Sigmoid colon (tissue), 7 donors: ENCODE results near the gene GAB2. TPM values are rescaled to one million over a fixed set of nuclear protein-coding genes. Genes with fewer than 3 reads are reported as not detected.

ENCODE experiments used
- DNase-seq: peaks from one replicate; pipeline ENCODE4 v3.0.0-alpha.2; 2019
- H3K27ac ChIP-seq, 4 donors: fragments of 200-600 bp; sonication (generic); one replicate each; pipeline ENCODE4 v1.5.1; 2016 to 2019; ENCODE audit warnings: mild to moderate bottlenecking in 1 of 4
- H3K27me3 ChIP-seq, 3 donors: fragments of 200-600 bp; sonication (generic); one replicate each; pipeline ENCODE4 v1.5.1; 2019; ENCODE audit warnings: mild to moderate bottlenecking in 1 of 3
- H3K36me3 ChIP-seq, 4 donors: fragments of 200-600 bp; sonication (generic); one replicate each; pipeline ENCODE4 v1.5.1; 2016 to 2019
- H3K4me1 ChIP-seq, 4 donors: fragments of 200-600 bp; sonication (generic); one replicate each; pipeline ENCODE4 v1.5.1; 2017 to 2019
- H3K4me3 ChIP-seq, 4 donors: fragments of 200-600 bp; sonication (generic); one replicate each; pipeline ENCODE4 v1.5.1; 2017 to 2019; ENCODE audit warnings: mild to moderate bottlenecking in 2 of 4, moderate library complexity in 1 of 4
- H3K9me3 ChIP-seq, 4 donors: fragments of 200-600 bp in 3 of 4; sonication (generic) in 3 of 4; one replicate each; pipeline versions ENCODE4 v1.5.1 to v1.6.1; 2013 to 2019
- CTCF ChIP-seq, 4 experiments: fragments of 450-650 bp in 3 of 4; fragments of 200-600 bp in 1 of 4; IDR thresholded peaks; one replicate each; pipeline ENCODE4 v1.5.1; 2016 to 2019; ENCODE audit warnings: antibody characterized with exemption in 4 of 4, mild to moderate bottlenecking in 3 of 4, moderate library complexity in 2 of 4
- EP300 ChIP-seq, 4 donors: sonication (generic); formaldehyde crosslinking; IDR thresholded peaks; one replicate each; pipeline ENCODE4 v1.6.1; 2017; ENCODE audit warnings: antibody characterized with exemption in 4 of 4
- POLR2A ChIP-seq, 2 donors: fragments of 450-650 bp; IDR thresholded peaks; one replicate each; pipeline ENCODE4 v1.6.1; 2016; ENCODE audit warnings: antibody characterized with exemption in 2 of 2, mild to moderate bottlenecking in 2 of 2, moderate library complexity in 2 of 2
- POLR2AphosphoS5 ChIP-seq, 4 donors: sonication (generic); formaldehyde crosslinking; IDR thresholded peaks; one replicate each; pipeline ENCODE4 v1.6.1; 2017; ENCODE audit warnings: antibody characterized with exemption in 4 of 4
- WGBS, 2 donors: extraction: QIAGEN DNeasy Blood & Tissue Kit; methylation state at CpG; one replicate each; pipeline ENCODE4 v1.1.7; 2013; 5-methylcytosine and 5-hydroxymethylcytosine counted together
- intact Hi-C: fragments of 100-400 bp; cut with DNase I; formaldehyde crosslinking; loops from one replicate; pipeline ENCODE4 v1.15.1; 2023
- polyA plus RNA-seq, 3 donors: library from polyadenylated mRNA; stranded (reverse); fragments of 200-250 nt; gene quantifications; one replicate each; pipeline ENCODE4 v1.2.3, GENCODE V29; 2013
- total RNA-seq, 4 donors: library from RNA; depleted of rRNA; stranded (reverse); fragments of >200 nt; gene quantifications; one replicate each; pipeline ENCODE4 v1.1.0, GENCODE V29; 2016
- donor health status: healthy with polysubstance abuse.
- donor health status: Bipolar disorder and iron deficiency.
- donor health status: healthy.

Gene GAB2
- total and polyA plus RNA-seq, 7 donors = 10.8 to 23.5 (median 13.6) TPM

GRCh38 chr11:78190871-78191538 is 226.6 kb downstream of the GAB2 start:
- Histone ChIP-seq H3K27ac (no peak overlapping the region), H3K4me1 (peaks cover 0 to 44% (median 32%) of the 10 kb centered on the region in 4 donors), H3K27me3 (no peaks in the 10 kb centered on the region), H3K4me3 (no peak overlapping the region), H3K36me3 (no peaks in the 10 kb centered on the region), H3K9me3 (no peaks in the 10 kb centered on the region)
- 83 to 88% methylated on average over 14 of the region's 14 CpGs for WGBS, 2 donors
- TF ChIP-seq POLR2A (IDR thresholded peaks at IDR 0.05) (no peak), CTCF (IDR thresholded peaks at IDR 0.05) (no peak), EP300 (IDR thresholded peaks at IDR 0.05) (no peak)
- peak; percentile 48 for DNase-seq
- intact Hi-C loops = no loop called here

- Histone ChIP-seq H3K27me3 (no peaks in the 10 kb centered on the region), H3K9me3 (no peaks in the 10 kb centered on the region), H3K4me3 (no peak overlapping the region), H3K4me1 (peaks cover 0 to 50% (median 38%) of the 10 kb centered on the region in 4 donors), H3K27ac (no peak overlapping the region), H3K36me3 (no peaks in the 10 kb centered on the region)
- DNase-seq = peak; percentile 48
- WGBS, 2 donors = 71 to 73% methylated on average over 3 of the region's 3 CpGs
- intact Hi-C loops = no loop called here
- TF ChIP-seq POLR2AphosphoS5 (IDR thresholded peaks at IDR 0.05) = no peak
- TF ChIP-seq POLR2A (IDR thresholded peaks at IDR 0.05) = no peak
- TF ChIP-seq EP300 (IDR thresholded peaks at IDR 0.05) = no peak
- no peak for TF ChIP-seq CTCF (IDR thresholded peaks at IDR 0.05)
Measured at GRCh38 chr11:78190374-78190773, 227.2 kb downstream of the GAB2 start.

- Histone ChIP-seq H3K4me1 (peaks cover 0 to 51% (median 39%) of the 10 kb centered on the region in 4 donors), H3K4me3 (peak overlapping the region; percentile 70 to 97 (median 90)), H3K36me3 (no peaks in the 10 kb centered on the region), H3K27ac (peak overlapping the region in 2 of 4 donors; percentile 85 to 91), H3K9me3 (no peaks in the 10 kb centered on the region), H3K27me3 (no peaks in the 10 kb centered on the region)
- intact Hi-C loops = loop anchor here (2.0 to 5.0 kb wide), 3 partner anchors 27 to 227 kb away; partner anchors contain the start of genes ALG8 and GAB2
- TF ChIP-seq CTCF (IDR thresholded peaks at IDR 0.05) (no peak), EP300 (IDR thresholded peaks at IDR 0.05) (no peak), POLR2A (IDR thresholded peaks at IDR 0.05) (no peak)
- DNase-seq = peak; percentile 62
- 55 to 59% methylated on average over 3 of the region's 3 CpGs for WGBS, 2 donors
Measured at GRCh38 chr11:78189851-78190250, 227.8 kb downstream of the GAB2 start.

GRCh38 chr11:78189174-78189724 is 228.4 kb downstream of the GAB2 start:
- WGBS, 2 donors = 40 to 50% methylated on average over 18 of the region's 18 CpGs
- Histone ChIP-seq H3K9me3 (no peaks in the 10 kb centered on the region), H3K27me3 (no peaks in the 10 kb centered on the region), H3K4me1 (peaks cover 0 to 51% (median 39%) of the 10 kb centered on the region in 4 donors), H3K36me3 (no peaks in the 10 kb centered on the region), H3K27ac (peak overlapping the region; percentile 79 to 91 (median 88)), H3K4me3 (peak overlapping the region; percentile 70 to 97 (median 90))
- intact Hi-C loops = loop anchor here (2.0 to 5.0 kb wide), 3 partner anchors 26 to 228 kb away; partner anchors contain the start of genes ALG8 and GAB2
- TF ChIP-seq POLR2AphosphoS5 (IDR thresholded peaks at IDR 0.05) = no peak
- no peak for TF ChIP-seq EP300 (IDR thresholded peaks at IDR 0.05)
- no peak for TF ChIP-seq CTCF (IDR thresholded peaks at IDR 0.05)
- no peak for TF ChIP-seq POLR2A (IDR thresholded peaks at IDR 0.05)
- DNase-seq = peak; percentile 62
